ENCODE data around the gene DLG2.
"Not testable (repeated sequence)": the region's sequence is repeated elsewhere in the genome, so short reads cannot be mapped to it uniquely, and the experiment has no call there.

DLG2 gene

DNA sequence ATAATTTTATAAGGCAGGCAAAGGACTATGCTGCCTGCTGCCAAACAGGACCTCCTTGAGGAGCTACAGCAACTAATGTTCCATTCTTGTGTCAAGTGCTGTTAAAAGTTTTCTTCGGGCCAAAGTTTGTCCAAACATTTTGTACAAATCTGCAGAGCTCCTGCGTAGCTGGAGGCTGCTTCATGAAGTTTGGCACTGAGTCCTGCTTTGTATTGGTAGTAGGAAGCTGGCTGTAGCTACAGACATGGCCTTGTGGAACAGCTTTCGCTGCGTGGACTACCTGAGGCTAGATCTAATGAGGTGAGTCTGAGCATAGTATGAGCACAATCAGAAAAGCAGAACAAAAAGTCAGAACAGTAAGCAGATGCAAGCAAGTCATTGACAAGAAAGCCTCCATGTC, 528.1 kb downstream of the DLG2 start:
- no peak for DNase-seq

DNA sequence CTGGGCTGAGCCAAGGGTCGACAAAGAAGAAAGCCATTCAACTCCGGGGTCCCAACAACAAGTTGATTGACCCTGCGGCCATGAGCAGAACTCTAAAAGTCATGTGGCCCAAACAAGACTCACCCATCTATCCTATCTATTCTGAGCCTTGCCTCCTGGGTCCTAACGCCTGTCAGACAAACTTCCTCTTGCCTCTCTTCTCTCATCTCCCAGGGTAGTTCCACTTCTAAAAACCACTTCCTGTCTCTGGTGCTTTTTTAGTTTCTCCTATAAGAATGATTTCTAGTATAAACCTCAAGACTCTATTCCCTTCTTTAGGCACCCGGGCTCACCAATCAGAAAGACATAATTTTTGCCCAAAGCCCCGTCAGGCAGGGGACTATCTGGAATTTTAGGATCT, 530.2 kb downstream of the DLG2 start:
- no peak for DNase-seq

DNA sequence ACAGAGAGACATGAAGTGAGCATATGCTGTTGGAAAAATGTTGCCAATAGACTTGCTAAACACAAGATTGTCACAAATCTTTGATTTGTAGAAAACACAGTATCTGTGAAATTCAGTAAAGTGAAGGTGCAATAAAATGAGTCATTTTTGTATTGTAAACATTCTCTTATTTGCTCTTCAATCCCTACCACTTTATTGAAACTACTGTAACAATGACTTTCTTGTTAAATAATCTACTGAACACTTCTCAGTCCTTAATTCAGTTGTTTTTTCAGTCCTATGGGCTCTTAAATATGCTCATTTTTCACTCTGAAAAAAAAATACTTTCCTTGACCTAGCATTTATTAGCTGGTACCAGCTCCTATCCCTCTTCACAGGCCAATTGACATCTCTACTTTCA, 531.9 kb downstream of the DLG2 start:
- no peak for DNase-seq

DNA sequence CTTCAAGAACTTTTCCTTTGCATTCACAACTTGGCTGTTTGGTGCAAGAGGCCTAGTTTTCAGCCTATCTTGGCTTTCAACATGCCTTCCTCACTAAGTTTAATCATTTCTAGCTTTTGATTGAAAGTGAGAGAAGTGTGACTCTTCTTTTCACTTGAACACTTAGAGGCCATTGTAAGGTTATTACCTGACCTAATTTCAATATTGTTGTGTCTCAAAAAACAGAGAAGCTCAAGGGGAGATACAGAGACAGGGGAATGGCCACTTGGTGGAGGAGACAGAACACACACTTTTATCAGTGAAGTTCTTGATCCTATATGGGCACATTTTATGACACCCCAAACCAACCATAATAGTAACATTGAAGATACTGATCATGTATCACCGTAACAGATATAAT, 532.3 kb downstream of the DLG2 start:
- DNase-seq: no peak

DNA sequence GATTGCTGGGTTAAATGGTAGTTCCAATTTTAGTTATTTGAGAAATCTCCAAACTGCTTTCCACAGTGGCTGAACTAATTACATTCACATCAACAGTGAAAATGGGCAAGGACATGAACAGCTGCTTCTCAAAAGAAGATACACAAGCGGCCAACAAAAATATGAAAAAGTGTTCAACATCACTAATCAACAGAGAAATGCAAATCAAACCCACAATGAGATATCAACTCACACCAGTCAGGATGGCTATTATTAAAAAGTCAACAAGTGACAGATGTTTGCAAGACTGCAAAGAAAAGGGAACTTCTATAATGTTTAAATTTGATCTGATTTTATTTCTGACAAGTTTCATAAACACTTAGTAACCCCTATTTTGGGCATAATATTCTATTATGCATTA, 537.5 kb downstream of the DLG2 start:
- DNase-seq: no peak

DNA sequence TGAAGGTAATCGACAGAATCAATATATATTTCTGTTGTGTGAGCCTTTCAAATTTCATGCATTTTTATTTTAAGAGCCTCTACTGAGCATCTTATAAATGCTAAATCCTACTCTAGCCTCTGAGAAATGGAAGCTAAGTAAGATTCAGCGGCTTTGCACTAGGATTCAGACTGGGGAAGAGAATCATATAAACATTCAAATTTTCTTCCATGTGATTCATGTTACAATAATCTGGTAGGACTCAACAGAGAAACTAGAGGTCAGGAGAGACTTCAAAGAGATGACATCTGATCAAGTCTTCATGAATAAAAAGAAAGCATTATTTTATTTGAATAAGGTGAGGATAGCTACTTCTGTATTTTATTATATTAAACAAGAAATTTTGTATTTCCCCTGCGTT, 538.9 kb downstream of the DLG2 start:
- no peak for DNase-seq

DNA sequence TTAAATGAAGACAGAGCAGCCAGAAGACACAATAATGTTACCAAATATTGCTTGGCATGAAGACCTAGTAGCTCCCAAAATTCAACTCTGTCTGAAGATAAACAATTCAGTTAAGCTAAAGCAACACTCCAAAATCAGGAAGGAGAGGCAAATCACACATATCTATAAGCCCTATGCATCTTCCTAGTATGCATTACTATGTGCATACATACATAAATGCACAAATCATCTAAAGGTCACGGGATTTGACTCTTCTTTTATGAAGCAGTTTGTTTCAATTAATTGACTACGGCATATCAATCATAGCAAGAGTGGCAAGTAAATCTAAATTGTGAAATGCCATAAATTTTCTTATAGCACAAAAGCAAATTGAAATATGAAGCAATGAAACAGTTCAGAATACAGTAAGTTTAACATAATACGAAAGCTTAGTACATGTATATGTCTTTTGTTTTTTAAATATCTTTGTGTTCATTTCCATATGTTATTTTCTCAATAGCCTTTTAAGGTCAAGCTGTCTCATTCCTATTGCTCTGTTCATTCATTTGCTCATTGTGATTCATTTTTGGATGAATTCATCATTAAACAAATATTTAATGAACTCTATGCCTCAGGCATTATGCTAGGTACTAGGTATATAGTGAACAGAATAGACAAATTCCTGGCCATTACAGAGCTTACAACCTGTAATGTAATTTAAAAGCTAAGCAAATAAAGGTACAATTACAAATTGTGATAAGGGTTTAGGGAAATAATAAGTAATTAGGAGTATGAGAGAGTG, 540.5 kb downstream of the DLG2 start:
- DNase-seq: no peak

DNA sequence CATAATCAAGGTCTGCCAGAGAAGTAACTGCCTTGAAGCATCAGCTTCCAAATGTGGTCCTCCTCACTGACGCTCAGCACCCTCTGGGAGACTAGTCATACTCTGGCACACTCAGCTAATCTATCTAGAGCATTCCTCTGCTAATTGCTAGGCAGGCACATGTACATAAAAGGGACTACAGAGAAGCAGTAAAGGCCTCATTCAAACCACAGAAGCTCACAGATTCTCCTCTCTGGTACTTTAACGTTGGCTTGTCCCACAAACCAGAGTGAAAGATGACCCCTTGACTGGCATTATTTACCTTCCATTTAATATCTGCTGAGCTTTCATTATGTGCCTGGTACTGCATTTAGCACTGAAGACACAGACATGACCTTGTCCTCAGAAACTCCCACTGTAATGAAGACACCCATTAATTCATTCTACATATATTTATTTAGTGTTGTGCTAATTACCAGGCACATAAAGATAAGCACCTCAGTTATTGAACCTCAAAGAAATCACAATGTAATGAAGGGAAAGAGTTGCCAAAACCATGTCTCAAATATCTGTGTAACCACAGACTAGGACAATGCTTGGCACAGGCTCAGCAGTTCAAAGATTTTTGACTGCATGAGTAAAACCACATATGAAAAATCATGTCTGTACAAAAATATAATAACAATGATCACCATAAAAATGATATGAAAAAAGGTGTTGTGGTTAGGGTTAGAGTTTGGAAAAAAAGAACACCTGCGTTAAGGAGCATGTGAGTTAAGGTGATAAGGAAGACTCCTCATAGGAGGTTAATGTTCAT, 550.4 kb downstream of the DLG2 start:
- DNase-seq: peak in 1 of 2 experiments; percentile 33

DNA sequence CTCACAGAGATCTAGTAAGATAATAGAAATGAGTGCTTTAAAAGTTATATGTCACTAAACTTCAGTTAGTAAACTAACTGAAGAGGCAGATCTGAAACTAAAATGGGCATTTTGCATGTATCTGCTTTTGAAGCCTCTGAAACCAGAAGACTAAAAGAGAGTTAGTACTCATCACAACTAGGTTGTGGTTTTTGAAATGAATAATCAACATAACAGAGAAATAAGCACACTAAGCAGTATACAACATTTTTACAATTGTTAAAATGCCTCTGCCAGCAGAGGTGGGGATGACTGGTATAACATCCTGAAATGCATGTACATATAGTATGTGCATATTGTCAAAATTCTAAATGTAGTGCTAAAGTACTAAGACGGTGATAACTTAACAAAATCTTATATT, 564.5 kb downstream of the DLG2 start:
- no peak for DNase-seq

DNA sequence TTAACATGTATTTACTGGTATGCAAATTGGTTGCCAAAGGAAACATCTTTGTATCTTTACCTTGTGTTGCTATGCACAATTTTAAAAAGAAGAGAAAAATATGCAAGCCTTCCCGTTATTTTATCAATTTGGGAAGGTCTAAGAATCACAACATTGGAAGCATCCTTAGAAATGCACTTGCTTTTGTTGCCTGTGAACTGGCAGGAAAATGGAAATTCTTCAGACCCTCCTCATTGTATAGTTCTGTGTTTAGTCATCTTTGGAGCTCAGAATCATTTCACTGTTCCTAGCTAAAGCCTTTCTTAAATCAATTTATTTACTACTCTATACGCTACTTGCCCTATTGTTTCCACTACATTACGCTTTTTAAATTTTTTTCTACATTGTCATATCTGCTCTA, 574.5 kb downstream of the DLG2 start:
- DNase-seq: no peak

DNA sequence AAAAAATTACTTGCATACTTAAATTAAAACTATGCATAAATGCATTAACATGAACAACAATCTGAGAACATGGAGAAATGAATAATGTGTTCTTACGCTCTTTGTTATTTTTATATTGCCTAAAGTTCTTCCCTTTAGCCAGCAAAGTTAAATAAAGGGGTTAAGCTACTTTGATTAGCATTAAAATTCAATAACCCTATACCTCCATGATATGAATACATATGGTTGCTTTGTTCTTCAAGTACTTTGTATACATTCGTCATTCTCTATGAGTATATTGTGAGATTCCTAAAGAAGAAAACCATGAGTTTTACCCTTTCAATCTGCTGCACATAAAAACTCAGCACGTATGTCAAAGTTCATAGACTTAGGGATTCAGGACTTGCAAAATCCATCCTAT, 578.3 kb downstream of the DLG2 start:
- no peak for DNase-seq

DNA sequence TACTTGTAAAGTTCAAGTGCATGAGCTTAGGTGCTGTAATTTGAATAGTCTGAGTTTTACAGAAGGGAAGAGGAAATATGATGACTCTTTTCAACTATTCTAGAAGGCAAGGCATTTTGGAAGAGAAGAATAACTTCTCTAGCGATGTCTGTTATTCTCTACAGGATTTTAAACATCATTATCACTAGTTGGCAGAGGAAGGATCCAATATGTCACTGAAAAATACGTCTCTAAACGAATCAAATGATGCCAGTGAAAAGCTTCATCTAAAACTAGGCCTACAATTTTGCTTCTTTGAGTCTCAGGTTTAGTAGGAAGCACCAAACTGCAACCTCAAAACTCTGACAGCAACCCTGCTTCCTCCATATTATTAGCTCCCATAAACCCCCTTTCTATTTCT, 581.4 kb downstream of the DLG2 start:
- no peak for DNase-seq

DNA sequence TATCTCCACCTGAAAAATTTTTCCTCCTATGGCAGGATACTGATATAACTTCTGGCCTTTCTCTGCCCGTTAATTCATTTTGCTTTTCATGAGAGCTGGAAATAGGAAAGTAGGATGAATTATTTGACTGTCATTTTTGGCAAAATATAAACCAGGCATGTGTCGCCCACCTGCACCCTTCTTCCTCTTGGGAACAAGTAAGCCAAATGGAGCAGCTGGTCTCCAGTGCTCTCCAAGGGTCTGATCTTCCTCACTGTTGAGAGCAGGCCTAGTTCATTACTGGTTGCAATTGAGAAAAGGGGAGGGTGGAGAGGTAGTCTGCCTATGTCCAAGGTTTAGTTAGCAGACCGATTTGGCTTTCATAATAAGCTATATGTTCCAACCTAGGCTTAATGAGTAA, 582.2 kb downstream of the DLG2 start:
- peak; percentile 79 to 86 for DNase-seq

DNA sequence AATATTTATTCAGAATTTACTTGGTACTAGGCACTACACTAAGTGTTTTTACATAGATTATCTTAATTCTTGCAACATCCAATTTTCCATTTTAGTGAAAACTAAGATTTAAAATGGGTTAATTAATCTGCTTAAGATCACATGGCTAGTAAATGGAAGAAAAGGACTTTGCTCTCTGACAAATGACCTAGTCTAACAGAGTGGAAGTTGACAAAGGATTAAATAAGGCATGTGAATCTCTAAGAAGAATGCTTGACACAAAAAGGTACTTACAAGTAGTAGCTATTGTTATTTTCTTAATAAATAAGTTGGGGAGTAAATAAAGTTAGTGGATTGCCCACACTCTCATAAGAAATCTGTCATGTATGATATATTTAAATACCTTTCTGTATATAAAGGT, 584.8 kb downstream of the DLG2 start:
- no peak for DNase-seq

DNA sequence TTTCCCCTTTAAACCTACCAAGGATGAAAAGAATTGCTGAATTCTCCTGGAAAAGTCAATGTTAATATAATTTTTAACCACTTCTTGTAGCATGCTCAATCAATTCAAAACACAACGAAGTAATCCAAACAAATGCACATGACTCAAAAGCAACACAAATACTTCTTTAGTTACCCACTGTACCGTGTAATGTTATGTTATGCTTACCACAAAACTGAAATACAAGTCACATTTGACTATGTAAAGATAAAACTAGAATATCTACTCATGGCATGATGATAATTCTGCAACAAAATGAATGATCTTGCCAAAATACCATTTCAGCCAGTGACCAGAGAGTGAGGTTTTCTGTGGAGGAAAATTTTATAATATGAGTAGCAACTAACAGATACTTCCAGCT, 587.0 kb downstream of the DLG2 start:
- DNase-seq: no peak

DNA sequence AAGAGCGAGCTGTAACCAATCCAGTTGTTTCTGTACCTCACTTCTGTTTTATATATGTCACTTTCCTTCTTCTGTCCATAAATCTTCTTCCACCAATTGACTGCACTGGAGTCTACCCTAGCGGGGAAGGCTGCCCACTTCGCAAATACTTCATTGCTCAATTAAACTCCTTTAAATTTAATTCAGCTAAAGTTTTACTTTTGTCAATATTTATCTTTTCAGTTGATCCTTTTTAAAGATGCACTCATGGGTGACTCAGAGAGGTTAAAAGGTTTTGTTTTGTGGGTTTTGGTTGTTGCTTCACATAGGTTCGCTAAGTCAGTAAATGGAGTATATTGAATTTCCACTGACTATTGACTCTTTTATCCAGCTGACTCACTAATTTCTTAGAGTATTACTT, 597.2 kb downstream of the DLG2 start:
- no peak for DNase-seq

DNA sequence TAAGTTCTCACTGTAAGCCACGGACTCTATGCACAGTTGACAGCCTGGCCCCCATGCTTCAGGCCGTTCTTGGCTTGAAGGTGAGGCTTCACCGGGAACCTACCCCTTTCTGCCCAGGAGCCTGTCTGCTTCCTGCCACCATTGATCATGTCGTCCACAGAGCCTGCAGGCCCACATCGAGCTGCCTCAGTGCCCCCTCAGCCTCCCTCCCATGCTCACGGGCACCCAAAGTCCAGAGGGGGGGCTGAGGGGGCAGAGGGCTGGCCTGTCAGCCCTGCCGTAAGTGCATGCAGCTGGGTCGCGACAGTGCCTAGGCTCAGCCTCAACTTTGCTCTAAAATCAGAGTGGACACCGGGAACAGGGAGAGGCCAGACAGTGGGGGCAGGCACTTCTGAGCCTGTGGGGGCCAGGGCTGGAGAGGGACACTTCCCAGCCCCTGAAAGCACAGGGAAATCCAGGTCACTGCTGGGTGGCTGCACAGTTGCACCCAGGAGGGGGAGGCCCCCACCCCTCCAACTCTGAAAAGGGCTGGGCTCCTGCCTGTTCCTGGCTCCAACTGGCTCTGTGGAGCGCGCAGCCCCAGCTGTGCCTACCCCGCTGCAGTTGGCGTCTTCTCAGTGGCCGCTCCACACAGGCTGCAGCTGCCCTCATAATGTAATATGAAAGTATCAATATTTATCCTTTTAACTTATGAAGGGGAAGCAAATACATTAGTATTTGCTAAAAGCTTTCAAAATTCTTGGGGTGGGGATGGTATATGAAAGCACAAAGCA, 598.6 kb downstream of the DLG2 start:
- DNase-seq: no peak

DNA sequence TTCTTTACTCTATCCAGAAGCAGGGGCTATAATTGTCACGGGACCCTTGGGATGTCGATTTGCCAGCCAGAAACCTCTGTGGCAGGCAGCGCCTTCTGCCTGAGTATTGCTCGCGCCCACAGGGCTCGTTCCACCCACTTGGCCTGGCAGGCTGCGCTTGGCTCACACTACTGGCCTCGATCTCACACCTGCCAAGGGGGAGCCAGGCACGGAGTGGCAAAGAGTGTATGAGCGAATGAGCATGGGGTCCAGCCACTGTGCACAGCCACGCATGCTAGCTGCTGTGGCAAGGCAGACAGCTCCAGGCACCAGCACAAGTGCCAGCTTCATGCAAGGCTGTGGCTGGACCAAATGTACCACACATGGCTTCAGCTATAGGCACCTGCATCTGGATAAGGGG, 599.8 kb downstream of the DLG2 start:
- no peak for DNase-seq

DNA sequence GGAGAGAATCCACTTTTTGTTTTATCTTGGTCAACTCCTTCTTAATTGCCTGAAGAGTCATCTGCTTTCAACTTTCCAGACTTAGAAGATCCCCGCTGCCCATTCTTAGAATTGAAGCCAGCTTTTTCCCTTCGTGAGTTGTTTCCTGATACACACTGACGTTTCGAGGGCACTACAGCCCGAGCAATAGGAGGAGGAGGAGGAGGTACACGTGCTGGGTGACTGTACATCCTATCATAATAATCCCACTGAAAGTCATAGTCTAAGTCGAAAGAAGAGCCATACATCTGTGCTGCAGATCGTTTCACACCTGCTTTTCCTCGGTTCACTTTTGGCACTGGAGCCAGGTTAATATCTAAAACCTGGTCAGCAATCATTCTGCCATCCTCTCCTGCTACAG, 606.1 kb downstream of the DLG2 start:
- peak in 1 of 2 experiments; percentile 42 for DNase-seq

DNA sequence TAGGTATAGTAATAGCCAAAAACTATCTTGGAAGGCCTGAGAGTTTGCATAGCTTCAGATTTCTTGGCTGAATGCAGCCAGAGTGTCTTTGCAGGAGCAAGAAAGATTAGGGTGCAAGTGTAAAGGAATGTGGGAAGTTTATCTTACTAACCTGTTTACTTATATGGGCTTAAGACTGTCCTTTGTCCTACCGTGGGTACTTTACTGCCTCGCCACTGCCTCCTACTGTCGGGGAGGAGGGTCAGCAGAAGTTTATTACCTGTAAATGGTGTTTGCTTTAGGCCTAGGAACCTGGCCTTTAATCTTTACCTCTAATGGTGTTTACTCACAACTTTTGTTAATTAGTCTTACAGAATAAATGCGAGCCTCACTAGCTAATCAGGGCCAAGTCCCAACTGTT, 633.8 kb downstream of the DLG2 start:
- DNase-seq: no peak

DNA sequence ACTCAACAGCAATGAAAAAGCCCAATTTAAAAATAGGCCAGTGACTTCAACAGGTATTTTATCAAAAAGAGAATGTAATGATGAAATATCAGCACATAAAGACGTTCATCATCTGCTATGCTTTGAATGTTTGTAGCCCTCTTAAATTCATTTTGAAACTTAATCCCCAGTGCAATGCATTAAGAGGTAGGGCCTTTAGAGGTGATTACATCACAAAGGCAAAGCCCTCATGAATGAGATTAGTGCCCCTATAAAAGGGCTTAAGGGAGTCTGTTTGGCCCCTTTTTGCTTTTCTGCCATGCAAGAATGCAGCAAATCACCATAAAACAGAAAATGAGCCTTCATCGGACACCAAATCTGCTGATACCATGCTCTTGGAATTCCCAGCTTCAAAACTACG, 637.0 kb downstream of the DLG2 start:
- peak; percentile 18 to 70 for DNase-seq

DNA sequence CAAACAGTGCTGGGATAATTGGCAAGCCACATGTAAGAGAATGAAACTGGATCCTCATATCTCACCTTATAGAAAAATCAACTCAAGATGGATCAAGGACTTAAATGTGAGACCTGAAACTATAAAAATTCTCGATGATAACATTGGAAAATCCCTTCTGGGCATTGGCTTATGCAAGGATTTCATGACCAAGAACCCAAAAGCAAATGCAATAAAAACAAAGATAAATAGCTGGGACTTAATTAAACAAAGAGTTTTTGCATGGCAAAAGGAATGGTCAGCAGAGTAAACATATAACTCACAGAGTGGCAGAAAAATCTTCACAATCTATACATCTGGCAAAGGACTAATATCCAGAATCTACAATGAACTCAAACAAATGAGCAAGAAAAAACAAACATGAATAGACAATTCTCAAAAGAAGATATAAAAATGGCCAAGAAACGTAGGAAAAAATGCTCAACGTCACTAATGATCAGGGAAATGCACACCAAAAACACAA, 639.4 kb downstream of the DLG2 start:
- DNase-seq: not testable (repeated sequence)

DNA sequence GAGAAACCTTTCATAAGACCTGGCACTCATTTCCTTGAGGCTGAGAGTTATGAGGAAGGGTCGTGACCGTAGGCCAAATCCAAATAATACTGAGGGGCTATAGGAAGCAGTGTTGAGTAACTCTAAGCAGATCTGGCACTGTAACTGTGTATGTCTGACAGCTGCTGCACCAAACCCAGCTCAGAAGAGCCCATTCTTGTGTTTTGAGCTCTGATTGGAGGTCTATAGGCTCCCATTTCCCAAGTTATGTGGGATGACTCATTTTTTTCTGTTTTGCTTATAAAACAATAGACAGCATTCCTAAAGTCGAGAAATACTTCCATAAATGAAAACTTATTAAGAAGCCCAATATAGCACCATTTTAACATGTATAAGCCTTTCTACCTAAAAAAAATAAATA, 645.8 kb downstream of the DLG2 start:
- DNase-seq: no peak

DNA sequence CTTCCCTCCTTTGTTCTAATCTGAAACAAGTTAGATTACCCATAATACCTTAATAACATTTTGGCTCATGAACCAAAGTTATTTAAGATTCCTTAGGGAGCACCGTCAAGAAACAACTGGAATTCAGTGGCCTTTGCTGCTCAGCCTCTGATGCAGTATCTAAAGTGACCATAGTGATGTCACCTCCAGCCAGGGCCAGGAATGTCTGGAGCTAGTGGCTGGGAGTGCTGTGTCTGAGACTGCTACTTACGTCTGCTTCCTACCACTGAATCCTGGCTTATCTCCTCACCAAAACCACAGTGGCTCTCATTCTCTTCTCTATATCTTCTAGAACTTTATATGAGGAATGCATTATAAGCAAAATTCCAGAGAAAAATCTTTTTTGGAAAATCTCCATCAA, 658.0 kb downstream of the DLG2 start:
- no peak for DNase-seq

Measured in NCI-H524 (cell line).